Lung (tissue), 12 donors: ENCODE results near the gene B3GNT7. TPM values are rescaled to one million over a fixed set of nuclear protein-coding genes. Genes with fewer than 3 reads are reported as not detected.
A peak's percentile ranks its signal among the peaks of the same experiment; 100 is the strongest.

Experiments
- ATAC-seq: fragments of 200-7000 bp; cut with Tn5 transposase; one replicate; pipeline ENCODE4 v1.9.1; 2020; ENCODE audit warnings: moderate number of reproducible peaks; ENCODE audit not compliant: insufficient read depth, low FRiP score
- DNase-seq, 3 donors: peaks; one replicate each; pipeline ENCODE4 v3.0.0-alpha.2; 2013 to 2017
- H3K27ac ChIP-seq, 2 donors: one replicate each; pipeline ENCODE4 v1.5.1; 2013; ENCODE audit warnings: mild to moderate bottlenecking in 2 of 2, moderate library complexity in 2 of 2, control low read depth in 1 of 2, inconsistent platforms in 1 of 2, low read depth in 1 of 2, low read length in 1 of 2
- H3K27me3 ChIP-seq, 3 donors: one replicate each; pipeline ENCODE4 v1.5.1; 2013; ENCODE audit warnings: low read length in 2 of 3; ENCODE audit not compliant: control insufficient read depth in 3 of 3, insufficient read depth in 3 of 3
- H3K36me3 ChIP-seq, 4 donors: one replicate each; pipeline ENCODE4 v1.5.1; 2013; ENCODE audit warnings: low read length in 4 of 4, mild to moderate bottlenecking in 1 of 4, moderate library complexity in 1 of 4; ENCODE audit not compliant: control insufficient read depth in 4 of 4, insufficient read depth in 4 of 4
- H3K4me1 ChIP-seq, 5 donors: one replicate each; pipeline ENCODE4 v1.5.1; 2013; ENCODE audit warnings: low read length in 5 of 5, mild to moderate bottlenecking in 2 of 5, moderate library complexity in 1 of 5; ENCODE audit not compliant: control insufficient read depth in 5 of 5, insufficient read depth in 5 of 5
- H3K4me3 ChIP-seq: one replicate; pipeline ENCODE4 v1.5.1; 2013; ENCODE audit warnings: mild to moderate bottlenecking, control low read depth, moderate library complexity
- H3K9ac ChIP-seq, 2 donors: one replicate each; pipeline ENCODE4 v1.5.1; 2013; ENCODE audit warnings: low read length in 2 of 2, control low read depth in 1 of 2; ENCODE audit not compliant: insufficient read depth in 1 of 2
- H3K9me3 ChIP-seq, 4 donors: one replicate each; pipeline ENCODE4 v1.5.1; 2013; ENCODE audit warnings: low read length in 3 of 4, mild to moderate bottlenecking in 1 of 4, moderate library complexity in 1 of 4; ENCODE audit not compliant: control insufficient read depth in 4 of 4, insufficient read depth in 3 of 4
- CTCF ChIP-seq: IDR thresholded peaks from 2 replicates; pipeline ENCODE4 v1.5.1; 2012; ENCODE audit warnings: mild to moderate bottlenecking; ENCODE audit errors: control extremely low read depth, extremely low read depth
- WGBS, 2 donors: extraction: QIAGEN DNeasy Blood & Tissue Kit; methylation state at CpG; one replicate each; pipeline ENCODE4 v1.1.7; 2013; 5-methylcytosine and 5-hydroxymethylcytosine counted together
- polyA plus RNA-seq, 2 donors: library from polyadenylated mRNA; stranded (reverse); fragments of 200-250 nt; gene quantifications; one replicate each; pipeline ENCODE4 v1.2.1, GENCODE V29; 2013
- total RNA-seq, 2 donors: library from RNA; depleted of rRNA in 1 of 2; stranded (reverse); fragments of >200 nt in 1 of 2; gene quantifications; one replicate each; pipeline ENCODE4 v1.2.1, GENCODE V29; 2014 to 2021
- donor health status: control.
- donor health status: control.
- donor health status: Bipolar disorder and iron deficiency.
- donor health status: healthy.
- donor health status: DM: yes; HTN: yes; CAD: no.

Gene B3GNT7
- total and polyA plus RNA-seq, 4 donors = 18.9 to 73.7 (median 27.5) TPM

DNA sequence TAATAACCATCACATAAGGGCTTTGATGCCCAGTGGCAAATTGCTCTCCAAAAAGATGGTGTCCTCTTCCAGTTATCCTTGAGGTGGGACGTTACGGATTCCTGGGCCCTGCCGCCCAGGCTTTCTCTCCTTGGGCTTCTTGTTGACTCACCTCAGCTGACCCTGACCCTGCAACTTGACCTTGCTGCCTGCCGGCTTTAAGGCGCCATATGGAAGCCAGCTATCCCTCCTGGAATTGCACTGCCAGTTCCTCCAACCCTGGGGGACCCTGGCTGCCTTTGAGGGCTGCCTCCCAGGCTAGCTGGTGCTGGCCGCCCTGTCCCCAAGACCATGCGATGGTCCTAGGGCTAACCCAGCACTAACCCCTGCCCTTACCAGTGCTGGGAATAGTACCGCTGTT lies 28.3 kb upstream of the B3GNT7 start:
- peaks cover 0 to 10% (median 2%) of the 10 kb centered on the region in 4 donors for H3K36me3 ChIP-seq
- DNase-seq = peak in 1 of 3 donors; percentile 3
- no peak for ATAC-seq

DNA sequence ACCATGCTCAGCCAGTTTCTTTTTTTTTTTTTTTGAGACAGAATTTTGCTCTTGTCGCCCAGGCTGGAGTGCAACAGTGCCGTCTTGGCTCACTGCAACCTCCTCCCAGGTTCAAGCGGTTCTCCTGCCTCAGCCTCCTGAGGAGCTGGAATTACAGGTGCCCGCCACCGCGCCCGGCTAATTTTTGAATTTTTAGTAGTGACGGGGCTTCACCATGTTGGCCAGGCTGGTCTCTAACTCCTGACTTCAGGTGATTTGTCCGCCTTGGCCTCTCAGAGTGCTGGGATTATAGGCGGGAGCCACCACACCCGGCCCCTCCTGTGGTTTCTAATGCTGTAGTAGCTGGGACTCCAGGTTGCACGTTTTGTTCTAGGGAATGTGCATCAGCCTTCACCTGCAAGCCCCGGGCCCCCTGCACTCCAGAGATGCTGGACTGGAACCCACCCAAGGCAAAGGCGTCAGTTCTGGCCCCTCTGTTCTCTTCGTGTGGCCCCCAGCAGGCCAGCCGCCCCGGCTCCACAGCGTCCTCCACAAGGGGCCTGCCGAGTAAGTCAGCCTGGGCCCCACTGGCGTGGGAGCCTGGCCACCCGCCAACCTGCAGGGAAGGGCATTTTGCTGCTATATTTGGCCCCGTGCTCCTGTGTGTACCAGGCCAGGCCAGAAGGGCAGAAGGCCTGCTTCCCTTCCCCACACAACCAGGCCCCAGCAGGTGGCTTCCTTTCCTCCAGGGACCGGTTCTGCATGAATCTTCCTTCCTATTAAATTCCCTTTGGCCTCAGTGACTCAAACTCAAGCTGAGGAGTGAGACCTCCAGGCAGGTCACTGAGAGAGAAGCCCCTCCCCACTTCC lies 25.7 kb upstream of the B3GNT7 start:
- 80 to 83% methylated on average over 23 of the region's 23 CpGs for WGBS, 2 donors
- TF ChIP-seq CTCF = no peak
- Histone ChIP-seq H3K9me3 (no peaks in the 10 kb centered on the region), H3K36me3 (peaks cover 0 to 5% (median 0%) of the 10 kb centered on the region in 4 donors), H3K9ac (no peak overlapping the region), H3K27me3 (no peaks in the 10 kb centered on the region), H3K4me1 (peaks cover 0 to 3% (median 0%) of the 10 kb centered on the region in 5 donors), H3K27ac (peak overlapping the region in 1 of 2 donors; percentile 47), H3K4me3 (no peak overlapping the region)
- no peak for DNase-seq
- ATAC-seq = no peak

More for the DNA sequence above, 28.3 kb upstream of the B3GNT7 start:
- H3K4me1 ChIP-seq = peaks cover 0 to 3% (median 0%) of the 10 kb centered on the region in 5 donors
- WGBS, 2 donors = 94 to 95% methylated on average over 8 of the region's 8 CpGs
- H3K27ac ChIP-seq = no peak overlapping the region
- H3K9me3 ChIP-seq = peaks cover 0 to 2% (median 0%) of the 10 kb centered on the region in 4 donors
- no peak for TF ChIP-seq CTCF
- no peaks in the 10 kb centered on the region for H3K27me3 ChIP-seq
- no peak overlapping the region for H3K9ac ChIP-seq
- no peak overlapping the region for H3K4me3 ChIP-seq

DNA sequence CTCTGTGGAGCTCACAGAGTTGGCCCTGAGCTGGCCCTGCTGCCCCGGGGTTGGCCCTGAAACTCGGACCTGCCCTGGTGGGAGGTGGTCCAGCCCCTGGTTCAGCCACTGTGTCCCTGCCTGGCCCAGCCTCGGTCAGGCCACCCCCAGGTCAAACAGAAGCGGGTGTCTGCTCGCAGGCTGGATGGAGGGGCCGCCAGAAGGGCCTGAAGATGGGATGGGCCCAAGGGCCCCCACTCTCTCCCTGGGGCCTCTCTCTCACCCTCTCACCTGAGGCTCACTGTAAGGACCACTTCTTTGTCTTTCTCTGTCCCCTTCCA lies 25.1 kb upstream of the B3GNT7 start:
- TF ChIP-seq CTCF = no peak
- Histone ChIP-seq H3K4me3 (no peak overlapping the region), H3K27ac (peak overlapping the region in 1 of 2 donors; percentile 47), H3K9me3 (no peaks in the 10 kb centered on the region), H3K9ac (no peak overlapping the region), H3K36me3 (peaks cover 0 to 5% (median 0%) of the 10 kb centered on the region in 4 donors), H3K27me3 (no peaks in the 10 kb centered on the region), H3K4me1 (no peaks in the 10 kb centered on the region)
- no peak for ATAC-seq
- DNase-seq = no peak
- WGBS, 2 donors = 90 to 92% methylated on average over 6 of the region's 6 CpGs
